IMR-90 (cell line): ENCODE measurements around the gene MRPS34.

ENCODE experiments used
- CTCF ChIP-seq: conservative IDR thresholded peaks from 2 replicates; pipeline ENCODE4 v1.5.1; 2012; ENCODE audit warnings: mild to moderate bottlenecking, low read depth, low read length, improper control_type of control experiment
- POLR2A ChIP-seq: IDR thresholded peaks from 2 replicates; pipeline ENCODE4 v1.6.1; 2012; ENCODE audit warnings: mild to moderate bottlenecking, low read depth, low read length
- RAD21 ChIP-seq: IDR thresholded peaks from 2 replicates; pipeline ENCODE4 v1.6.1; 2012; ENCODE audit warnings: low read length, improper control_type of control experiment

- TF ChIP-seq POLR2A (no peak), CTCF (no peak), RAD21 (no peak)
Measured at GRCh38 chr16:1766701-1767100, 6.2 kb downstream of the MRPS34 start.
